ENCODE measurements around the gene R3HDML. TPM values are rescaled to one million over a fixed set of nuclear protein-coding genes. Genes with fewer than 3 reads are reported as not detected.

Gene R3HDML
- total and polyA plus RNA-seq, 9 of the 15 experiments (the other 6 are each of a cell fraction or from before 2014, with no cell fraction given), result not detected

DNA sequence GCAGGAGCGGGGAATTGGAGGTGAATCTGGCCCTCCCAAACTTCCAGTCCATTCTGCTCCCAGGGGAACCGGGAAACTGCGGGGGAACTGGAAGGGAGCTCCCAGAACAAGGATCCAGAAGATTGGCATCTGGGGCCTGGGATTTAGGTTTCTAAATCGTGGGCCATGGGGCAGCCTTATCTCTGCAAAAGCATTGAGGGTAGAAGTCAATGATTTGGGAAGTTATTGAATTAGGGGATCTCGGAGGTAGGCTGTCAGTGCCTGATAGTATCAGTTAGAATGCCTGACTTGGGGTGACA lies 63.8 kb downstream of the R3HDML start (continued):
- TF ChIP-seq CBX5 (IDR thresholded peaks at IDR 0.05; ENCODE audit: borderline replicate concordance, low read depth), result no peak
- peak; percentile 88 for TF ChIP-seq CBFA2T3 (IDR thresholded peaks at IDR 0.05)
- TF ChIP-seq ZNF699 (CRISPR knock-in tag; IDR thresholded peaks at IDR 0.05; ENCODE audit: insufficient replicate concordance), result no peak
- TF ChIP-seq, protein P1, sequence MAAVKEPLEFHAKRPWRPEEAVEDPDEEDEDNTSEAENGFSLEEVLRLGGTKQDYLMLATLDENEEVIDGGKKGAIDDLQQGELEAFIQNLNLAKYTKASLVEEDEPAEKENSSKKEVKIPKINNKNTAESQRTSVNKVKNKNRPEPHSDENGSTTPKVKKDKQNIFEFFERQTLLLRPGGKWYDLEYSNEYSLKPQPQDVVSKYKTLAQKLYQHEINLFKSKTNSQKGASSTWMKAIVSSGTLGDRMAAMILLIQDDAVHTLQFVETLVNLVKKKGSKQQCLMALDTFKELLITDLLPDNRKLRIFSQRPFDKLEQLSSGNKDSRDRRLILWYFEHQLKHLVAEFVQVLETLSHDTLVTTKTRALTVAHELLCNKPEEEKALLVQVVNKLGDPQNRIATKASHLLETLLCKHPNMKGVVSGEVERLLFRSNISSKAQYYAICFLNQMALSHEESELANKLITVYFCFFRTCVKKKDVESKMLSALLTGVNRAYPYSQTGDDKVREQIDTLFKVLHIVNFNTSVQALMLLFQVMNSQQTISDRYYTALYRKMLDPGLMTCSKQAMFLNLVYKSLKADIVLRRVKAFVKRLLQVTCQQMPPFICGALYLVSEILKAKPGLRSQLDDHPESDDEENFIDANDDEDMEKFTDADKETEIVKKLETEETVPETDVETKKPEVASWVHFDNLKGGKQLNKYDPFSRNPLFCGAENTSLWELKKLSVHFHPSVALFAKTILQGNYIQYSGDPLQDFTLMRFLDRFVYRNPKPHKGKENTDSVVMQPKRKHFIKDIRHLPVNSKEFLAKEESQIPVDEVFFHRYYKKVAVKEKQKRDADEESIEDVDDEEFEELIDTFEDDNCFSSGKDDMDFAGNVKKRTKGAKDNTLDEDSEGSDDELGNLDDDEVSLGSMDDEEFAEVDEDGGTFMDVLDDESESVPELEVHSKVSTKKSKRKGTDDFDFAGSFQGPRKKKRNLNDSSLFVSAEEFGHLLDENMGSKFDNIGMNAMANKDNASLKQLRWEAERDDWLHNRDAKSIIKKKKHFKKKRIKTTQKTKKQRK (IDR thresholded peaks at IDR 0.05; ENCODE audit: borderline replicate concordance, low read depth, low read length), result no peak
- no peak for TF ChIP-seq GATAD2A (IDR thresholded peaks at IDR 0.05)
- TF ChIP-seq KLF16 (IDR thresholded peaks at IDR 0.05), result peak; percentile 39; the same call in 1 of the 2 replicates
- TF ChIP-seq, protein P2, sequence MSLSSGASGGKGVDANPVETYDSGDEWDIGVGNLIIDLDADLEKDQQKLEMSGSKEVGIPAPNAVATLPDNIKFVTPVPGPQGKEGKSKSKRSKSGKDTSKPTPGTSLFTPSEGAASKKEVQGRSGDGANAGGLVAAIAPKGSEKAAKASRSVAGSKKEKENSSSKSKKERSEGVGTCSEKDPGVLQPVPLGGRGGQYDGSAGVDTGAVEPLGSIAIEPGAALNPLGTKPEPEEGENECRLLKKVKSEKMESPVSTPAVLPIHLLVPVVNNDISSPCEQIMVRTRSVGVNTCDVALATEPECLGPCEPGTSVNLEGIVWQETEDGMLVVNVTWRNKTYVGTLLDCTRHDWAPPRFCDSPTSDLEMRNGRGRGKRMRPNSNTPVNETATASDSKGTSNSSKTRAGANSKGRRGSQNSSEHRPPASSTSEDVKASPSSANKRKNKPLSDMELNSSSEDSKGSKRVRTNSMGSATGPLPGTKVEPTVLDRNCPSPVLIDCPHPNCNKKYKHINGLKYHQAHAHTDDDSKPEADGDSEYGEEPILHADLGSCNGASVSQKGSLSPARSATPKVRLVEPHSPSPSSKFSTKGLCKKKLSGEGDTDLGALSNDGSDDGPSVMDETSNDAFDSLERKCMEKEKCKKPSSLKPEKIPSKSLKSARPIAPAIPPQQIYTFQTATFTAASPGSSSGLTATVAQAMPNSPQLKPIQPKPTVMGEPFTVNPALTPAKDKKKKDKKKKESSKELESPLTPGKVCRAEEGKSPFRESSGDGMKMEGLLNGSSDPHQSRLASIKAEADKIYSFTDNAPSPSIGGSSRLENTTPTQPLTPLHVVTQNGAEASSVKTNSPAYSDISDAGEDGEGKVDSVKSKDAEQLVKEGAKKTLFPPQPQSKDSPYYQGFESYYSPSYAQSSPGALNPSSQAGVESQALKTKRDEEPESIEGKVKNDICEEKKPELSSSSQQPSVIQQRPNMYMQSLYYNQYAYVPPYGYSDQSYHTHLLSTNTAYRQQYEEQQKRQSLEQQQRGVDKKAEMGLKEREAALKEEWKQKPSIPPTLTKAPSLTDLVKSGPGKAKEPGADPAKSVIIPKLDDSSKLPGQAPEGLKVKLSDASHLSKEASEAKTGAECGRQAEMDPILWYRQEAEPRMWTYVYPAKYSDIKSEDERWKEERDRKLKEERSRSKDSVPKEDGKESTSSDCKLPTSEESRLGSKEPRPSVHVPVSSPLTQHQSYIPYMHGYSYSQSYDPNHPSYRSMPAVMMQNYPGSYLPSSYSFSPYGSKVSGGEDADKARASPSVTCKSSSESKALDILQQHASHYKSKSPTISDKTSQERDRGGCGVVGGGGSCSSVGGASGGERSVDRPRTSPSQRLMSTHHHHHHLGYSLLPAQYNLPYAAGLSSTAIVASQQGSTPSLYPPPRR (CRISPR knock-in tag; IDR thresholded peaks at IDR 0.05; ENCODE audit: borderline replicate concordance), result no peak
- TF ChIP-seq, protein P3, sequence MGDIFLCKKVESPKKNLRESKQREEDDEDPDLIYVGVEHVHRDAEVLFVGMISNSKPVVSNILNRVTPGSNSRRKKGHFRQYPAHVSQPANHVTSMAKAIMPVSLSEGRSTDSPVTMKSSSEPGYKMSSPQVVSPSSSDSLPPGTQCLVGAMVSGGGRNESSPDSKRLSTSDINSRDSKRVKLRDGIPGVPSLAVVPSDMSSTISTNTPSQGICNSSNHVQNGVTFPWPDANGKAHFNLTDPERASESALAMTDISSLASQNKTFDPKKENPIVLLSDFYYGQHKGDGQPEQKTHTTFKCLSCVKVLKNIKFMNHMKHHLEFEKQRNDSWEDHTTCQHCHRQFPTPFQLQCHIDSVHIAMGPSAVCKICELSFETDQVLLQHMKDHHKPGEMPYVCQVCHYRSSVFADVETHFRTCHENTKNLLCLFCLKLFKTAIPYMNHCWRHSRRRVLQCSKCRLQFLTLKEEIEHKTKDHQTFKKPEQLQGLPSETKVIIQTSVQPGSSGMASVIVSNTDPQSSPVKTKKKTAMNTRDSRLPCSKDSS (IDR thresholded peaks at IDR 0.05; ENCODE audit: low read depth, partially characterized antibody), result no peak
- no peak for TF ChIP-seq ZNF41 (CRISPR knock-in tag; conservative IDR thresholded peaks at IDR 0.05)
- TF ChIP-seq PTRF (tag; IDR thresholded peaks at IDR 0.05), result no peak
- TF ChIP-seq CBFA2T2 (conservative IDR thresholded peaks at IDR 0.05), result peak; percentile 83
- peak; percentile 35; the same call in 1 of the 2 replicates for TF ChIP-seq TAL1 (IDR thresholded peaks at IDR 0.05)
- TF ChIP-seq FIP1L1 (IDR thresholded peaks at IDR 0.05; ENCODE audit: low read depth, low read length, poor library complexity, severe bottlenecking), result no peak
- no peak for TF ChIP-seq NR4A1 (CRISPR knock-in tag; IDR thresholded peaks at IDR 0.05)
- no peak for TF ChIP-seq NR4A1 (tag; IDR thresholded peaks at IDR 0.05)
- TF ChIP-seq ZNF384 (IDR thresholded peaks at IDR 0.05; ENCODE audit: low read depth, low read length), result no peak
- no peak for TF ChIP-seq RBFOX2 (IDR thresholded peaks at IDR 0.05; ENCODE audit: low read depth, low read length)
- no peak for TF ChIP-seq ZNF143 (CRISPR knock-in tag; IDR thresholded peaks at IDR 0.05)
- peak; percentile 55 to 57; a peak in 2 of 4 replicates for TF ChIP-seq KDM1A (IDR thresholded peaks at IDR 0.05)
- no peak for TF ChIP-seq HMG20B (CRISPR knock-in tag; IDR thresholded peaks at IDR 0.05)
- TF ChIP-seq CBX2 (IDR thresholded peaks at IDR 0.05; ENCODE audit: insufficient read depth, low read length, poor library complexity, severe bottlenecking), result no peak
- TF ChIP-seq MAZ (CRISPR knock-in tag; conservative IDR thresholded peaks at IDR 0.05 in 1 of 2, IDR thresholded peaks at IDR 0.05 in 1 of 2), result no peak

Data from K562 (cell line).